Hepatocyte (in vitro differentiated cells): ENCODE data around the gene COPS6.

Source experiments
- EZH2 ChIP-seq: fragments of 200-600 bp; sonication (generic); IDR thresholded peaks from 2 replicates; pipeline ENCODE4 v1.6.1; 2016; ENCODE audit warnings: antibody characterized with exemption, mild to moderate bottlenecking, borderline replicate concordance
- TF ChIP-seq, protein P1 (sequence below): fragments of 200-600 bp; sonication (generic); IDR thresholded peaks from 2 replicates; pipeline ENCODE4 v1.5.1; 2016; ENCODE audit warnings: antibody characterized with exemption, mild to moderate bottlenecking; ENCODE audit not compliant: poor library complexity

DNA sequence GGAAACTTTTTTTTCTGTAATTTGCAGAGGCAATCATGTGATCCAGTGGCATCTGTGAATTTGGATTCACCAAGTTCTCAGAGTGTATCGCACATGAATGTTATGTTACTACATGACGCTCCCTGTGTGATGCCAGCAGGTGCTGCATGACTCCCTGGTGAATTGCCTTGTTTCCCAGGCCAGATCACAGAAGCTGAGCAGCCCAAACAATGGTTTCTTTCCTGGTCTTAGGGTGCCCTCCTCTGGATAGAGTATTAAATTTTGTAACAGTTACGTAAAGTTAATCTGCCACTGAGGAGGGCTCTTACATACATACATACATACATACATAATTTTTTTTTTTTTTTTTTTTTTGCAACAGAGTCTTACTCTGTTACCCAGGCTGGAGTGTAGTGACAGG, 35.6 kb upstream of the COPS6 start:
- TF ChIP-seq, protein P1, sequence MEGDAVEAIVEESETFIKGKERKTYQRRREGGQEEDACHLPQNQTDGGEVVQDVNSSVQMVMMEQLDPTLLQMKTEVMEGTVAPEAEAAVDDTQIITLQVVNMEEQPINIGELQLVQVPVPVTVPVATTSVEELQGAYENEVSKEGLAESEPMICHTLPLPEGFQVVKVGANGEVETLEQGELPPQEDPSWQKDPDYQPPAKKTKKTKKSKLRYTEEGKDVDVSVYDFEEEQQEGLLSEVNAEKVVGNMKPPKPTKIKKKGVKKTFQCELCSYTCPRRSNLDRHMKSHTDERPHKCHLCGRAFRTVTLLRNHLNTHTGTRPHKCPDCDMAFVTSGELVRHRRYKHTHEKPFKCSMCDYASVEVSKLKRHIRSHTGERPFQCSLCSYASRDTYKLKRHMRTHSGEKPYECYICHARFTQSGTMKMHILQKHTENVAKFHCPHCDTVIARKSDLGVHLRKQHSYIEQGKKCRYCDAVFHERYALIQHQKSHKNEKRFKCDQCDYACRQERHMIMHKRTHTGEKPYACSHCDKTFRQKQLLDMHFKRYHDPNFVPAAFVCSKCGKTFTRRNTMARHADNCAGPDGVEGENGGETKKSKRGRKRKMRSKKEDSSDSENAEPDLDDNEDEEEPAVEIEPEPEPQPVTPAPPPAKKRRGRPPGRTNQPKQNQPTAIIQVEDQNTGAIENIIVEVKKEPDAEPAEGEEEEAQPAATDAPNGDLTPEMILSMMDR, result peak; percentile 39
- no peak for TF ChIP-seq EZH2
